Left ventricle myocardium inferior (tissue), 1 donor: ENCODE measurements around the gene XPOT. TPM values are rescaled to one million over a fixed set of nuclear protein-coding genes. Genes with fewer than 3 reads are reported as not detected.
A peak's percentile ranks its signal among the peaks of the same experiment; 100 is the strongest.

Experiments
- DNase-seq: peaks from one replicate; pipeline ENCODE4 v3.0.0-alpha.2; 2020
- H3K27ac ChIP-seq: fragments of 200-600 bp; replicated peaks from 2 replicates; pipeline ENCODE4 v1.8.0; 2021
- H3K27me3 ChIP-seq: fragments of 200-600 bp; 2 replicates; pipeline ENCODE4 v1.8.0; 2021; ENCODE audit warnings: low read depth
- H3K36me3 ChIP-seq: fragments of 200-600 bp; 2 replicates; pipeline ENCODE4 v1.8.0; 2021
- H3K4me1 ChIP-seq: fragments of 200-600 bp; 2 replicates; pipeline ENCODE4 v1.8.0; 2021
- H3K4me3 ChIP-seq: fragments of 200-600 bp; 2 replicates; pipeline ENCODE4 v1.8.0; 2021; ENCODE audit warnings: mild to moderate bottlenecking, moderate library complexity
- H3K9me3 ChIP-seq: fragments of 200-600 bp; replicated peaks from 2 replicates; pipeline ENCODE4 v1.8.0; 2021
- CTCF ChIP-seq: fragments of 200-600 bp; IDR thresholded peaks from 2 replicates; pipeline ENCODE4 v1.8.0; 2021; ENCODE audit warnings: antibody characterized with exemption, mild to moderate bottlenecking, borderline replicate concordance
- intact Hi-C: fragments of 100-400 bp; cut with micrococcal nuclease; formaldehyde crosslinking; loops from one replicate; pipeline ENCODE4 v1.11.0; 2022
- total RNA-seq: library from RNA; stranded (reverse); fragmentation: NEBNext Ultra II Directional; extraction: Animal tissue kit (Norgen Biotek cat#: 25700); gene quantifications from one replicate; pipeline ENCODE4 v1.2.1, GENCODE V29; 2021
- donor health status: DM: no; HTN: yes; CAD: no; lungs with severe emphysema.

The XPOT gene
- total RNA-seq, 1 donor from 2014 or later, result 27.8 TPM

GRCh38 chr12:64385468-64385867 lies 18.7 kb upstream of the XPOT start:
- no peak for DNase-seq
- no peaks in the 10 kb centered on the region for H3K36me3 ChIP-seq
- intact Hi-C loops, result no loop called here
- H3K27me3 ChIP-seq, result peaks cover 16% of the 10 kb centered on the region
- peaks cover 4% of the 10 kb centered on the region for H3K4me1 ChIP-seq
- no peak for TF ChIP-seq CTCF
- H3K27ac ChIP-seq, result no peak overlapping the region
- H3K4me3 ChIP-seq, result no peak overlapping the region
- peaks cover 10% of the 10 kb centered on the region for H3K9me3 ChIP-seq

GRCh38 chr12:64387197-64387816 lies 16.9 kb upstream of the XPOT start:
- intact Hi-C loops, result no loop called here

GRCh38 chr12:64389154-64389553 lies 15.0 kb upstream of the XPOT start:
- intact Hi-C loops, result no loop called here
- no peaks in the 10 kb centered on the region for H3K36me3 ChIP-seq
- no peak overlapping the region for H3K27ac ChIP-seq
- H3K4me1 ChIP-seq, result peaks cover 6% of the 10 kb centered on the region
- TF ChIP-seq CTCF, result no peak
- no peaks in the 10 kb centered on the region for H3K9me3 ChIP-seq
- no peak overlapping the region for H3K4me3 ChIP-seq
- H3K27me3 ChIP-seq, result peaks cover 42% of the 10 kb centered on the region
- DNase-seq, result no peak

More at GRCh38 chr12:64387197-64387816, 16.9 kb upstream of the XPOT start:
- Histone ChIP-seq H3K27me3 (peaks cover 34% of the 10 kb centered on the region), H3K9me3 (no peaks in the 10 kb centered on the region), H3K4me3 (no peak overlapping the region), H3K4me1 (peaks cover 6% of the 10 kb centered on the region), H3K27ac (no peak overlapping the region), H3K36me3 (no peaks in the 10 kb centered on the region)
- TF ChIP-seq CTCF, result no peak
- no peak for DNase-seq

GRCh38 chr12:64390275-64390851 lies 13.8 kb upstream of the XPOT start, which contains the start of gene C12orf56:
C12orf56 (minus strand) TSS chr12:64390758; CDS start chr12:64390565, 193 bp downstream.
- Histone ChIP-seq H3K4me1 (peaks cover 6% of the 10 kb centered on the region), H3K4me3 (peak within 1 kb of the TSS; percentile 60), H3K36me3 (no peaks in the 10 kb centered on the region), H3K27ac (no peak within 1 kb of the TSS), H3K27me3 (peaks cover 42% of the 10 kb centered on the region), H3K9me3 (no peaks in the 10 kb centered on the region)
- TF ChIP-seq CTCF, result no peak
- DNase-seq, result no peak
- intact Hi-C loops, result no loop called here

GRCh38 chr12:64392221-64392620 lies 12.0 kb upstream of the XPOT start:
- no peaks in the 10 kb centered on the region for H3K9me3 ChIP-seq
- TF ChIP-seq CTCF, result no peak
- intact Hi-C loops, result no loop called here
- no peak overlapping the region for H3K27ac ChIP-seq
- H3K27me3 ChIP-seq, result peaks cover 42% of the 10 kb centered on the region
- H3K36me3 ChIP-seq, result no peaks in the 10 kb centered on the region
- H3K4me1 ChIP-seq, result peaks cover 6% of the 10 kb centered on the region
- H3K4me3 ChIP-seq, result no peak overlapping the region
- DNase-seq, result no peak
